SU-DHL-6 (cell line): ENCODE data around the gene DUSP16.
"Not testable (repeated sequence)": the region's sequence is repeated elsewhere in the genome, so short reads cannot be mapped to it uniquely, and the experiment has no call there.

Experiments used
- H2AFZ ChIP-seq: fragments of 200-600 bp; sonication (generic); 2 replicates; pipeline ENCODE4 v1.6.1; 2014; ENCODE audit warnings: low read depth, mild to moderate bottlenecking, moderate library complexity, mixed read lengths, antibody characterized with exemption, low read length; ENCODE audit not compliant: severe bottlenecking
- H3F3A ChIP-seq: fragments of 200-600 bp; shearing (Covaris generic); 2 replicates; pipeline ENCODE4 v1.6.0; 2016; ENCODE audit warnings: antibody characterized with exemption, mild to moderate bottlenecking; ENCODE audit not compliant: insufficient read depth
- H3K27ac ChIP-seq: fragments of 200-600 bp; sonication (generic); 2 replicates; pipeline ENCODE4 v1.5.1; 2016; ENCODE audit warnings: low read depth, mild to moderate bottlenecking, low read length, moderate library complexity, mixed read lengths
- H3K27me3 ChIP-seq: fragments of 200-600 bp; sonication (generic), shearing (Covaris generic); 2 replicates; pipeline ENCODE4 v1.6.0; 2014; ENCODE audit warnings: mild to moderate bottlenecking, low read length
- H3K36me3 ChIP-seq: fragments of 200-600 bp; sonication (generic); 2 replicates; pipeline ENCODE4 v1.6.1; 2014; ENCODE audit warnings: mild to moderate bottlenecking, low read length, mixed read lengths
- H3K4me2 ChIP-seq: fragments of 300-600, 200-600 bp; shearing (Covaris generic), sonication (generic); 2 replicates; pipeline ENCODE4 v1.6.0; 2014; ENCODE audit warnings: low read length, low read depth, mild to moderate bottlenecking; ENCODE audit not compliant: poor library complexity, severe bottlenecking
- H3K4me3 ChIP-seq: fragments of 200-600 bp; sonication (generic); 2 replicates; pipeline ENCODE4 v1.5.1; 2014; ENCODE audit warnings: antibody characterized with exemption, low read length, mild to moderate bottlenecking, mixed read lengths; ENCODE audit not compliant: insufficient read depth, poor library complexity, severe bottlenecking
- H3K79me2 ChIP-seq: fragments of 200-600 bp; sonication (generic); 2 replicates; pipeline ENCODE4 v1.6.1; 2014; ENCODE audit warnings: mild to moderate bottlenecking, low read length, moderate library complexity; ENCODE audit not compliant: insufficient read depth
- H3K9ac ChIP-seq: fragments of 200-600 bp; sonication (generic); 2 replicates; pipeline ENCODE4 v1.7.0; 2014; ENCODE audit warnings: mild to moderate bottlenecking, low read length
- H3K9me2 ChIP-seq: fragments of 200-600 bp; sonication (generic); replicated peaks from 2 replicates; pipeline ENCODE4 v1.6.1; 2014; ENCODE audit warnings: low read length; ENCODE audit not compliant: insufficient read depth
- H3K9me3 ChIP-seq: fragments of 200-600 bp; sonication (generic); 2 replicates; pipeline ENCODE4 v1.6.1; 2014; ENCODE audit warnings: low read length, mixed read lengths; ENCODE audit not compliant: insufficient read depth
- H4K20me1 ChIP-seq: fragments of 200-600 bp; sonication (generic); 2 replicates; pipeline ENCODE4 v1.6.1; 2014; ENCODE audit warnings: low read depth, mild to moderate bottlenecking, antibody characterized with exemption, low read length, moderate library complexity, mixed read lengths
- CTCF ChIP-seq: fragments of 200-600 bp; sonication (generic); IDR thresholded peaks from one replicate; pipeline ENCODE4 v1.5.1; 2017; ENCODE audit warnings: antibody characterized with exemption, mild to moderate bottlenecking, low read length, moderate library complexity; ENCODE audit not compliant: insufficient read depth, poor library complexity, severe bottlenecking
- EZH2phosphoT487 ChIP-seq: fragments of 200-600 bp; sonication (generic), shearing (Covaris generic); conservative IDR thresholded peaks from 2 replicates; pipeline ENCODE4 v1.6.1; 2018; ENCODE audit warnings: mild to moderate bottlenecking, antibody characterized with exemption, low read length, moderate library complexity, mixed read lengths

DUSP16 gene

GRCh38 chr12:12592930-12593329 is 30.3 kb upstream of the DUSP16 start:
- no peaks in the 10 kb centered on the region for H3K9me3 ChIP-seq
- H3K27me3 ChIP-seq = no peaks in the 10 kb centered on the region
- H3K4me2 ChIP-seq = no peak overlapping the region
- H4K20me1 ChIP-seq = no peaks in the 10 kb centered on the region
- no peaks in the 10 kb centered on the region for H3K9me2 ChIP-seq
- H2AFZ ChIP-seq = no peak overlapping the region
- no peak overlapping the region for H3K27ac ChIP-seq
- H3K9ac ChIP-seq = no peak overlapping the region
- no peaks in the 10 kb centered on the region for H3K79me2 ChIP-seq
- H3K36me3 ChIP-seq = no peaks in the 10 kb centered on the region
- no peaks in the 10 kb centered on the region for H3F3A ChIP-seq
- no peak overlapping the region for H3K4me3 ChIP-seq
- TF ChIP-seq CTCF = no peak
- TF ChIP-seq EZH2phosphoT487 = no peak

- no peaks in the 10 kb centered on the region for H3K79me2 ChIP-seq
- H3K4me2 ChIP-seq = no peak overlapping the region
- no peaks in the 10 kb centered on the region for H3K9me3 ChIP-seq
- TF ChIP-seq CTCF (no peak), EZH2phosphoT487 (no peak)
- no peaks in the 10 kb centered on the region for H3F3A ChIP-seq
- H3K9ac ChIP-seq = no peak overlapping the region
- no peak overlapping the region for H3K4me3 ChIP-seq
- H4K20me1 ChIP-seq = no peaks in the 10 kb centered on the region
- H3K36me3 ChIP-seq = no peaks in the 10 kb centered on the region
- H3K27me3 ChIP-seq = no peaks in the 10 kb centered on the region
- H3K9me2 ChIP-seq = no peaks in the 10 kb centered on the region
- H2AFZ ChIP-seq = no peak overlapping the region
- H3K27ac ChIP-seq = no peak overlapping the region
Measured at GRCh38 chr12:12590961-12591360, 28.3 kb upstream of the DUSP16 start.

DNA sequence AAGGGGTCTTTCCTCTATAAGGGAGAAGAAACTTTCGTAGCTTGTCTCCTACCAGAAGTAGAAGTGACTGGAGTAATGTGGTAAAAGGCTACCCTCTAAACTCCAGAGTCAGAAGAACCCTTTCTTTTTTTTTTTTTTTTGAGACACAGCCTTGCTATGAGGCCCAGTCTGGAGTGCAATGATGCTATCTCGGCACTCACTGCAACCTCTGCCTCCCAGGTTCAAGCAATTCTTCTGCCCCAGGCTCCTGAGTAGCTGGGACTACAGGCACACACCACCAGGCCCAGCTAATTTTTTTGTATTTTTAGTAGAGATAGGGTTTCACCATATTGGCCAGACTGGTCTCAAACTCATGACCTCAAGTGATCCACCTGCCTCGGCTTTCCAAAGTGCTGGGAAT is 25.8 kb upstream of the DUSP16 start:
- H3K79me2 ChIP-seq, H2AFZ ChIP-seq, H3K9me2 ChIP-seq, H4K20me1 ChIP-seq, H3K9ac ChIP-seq, H3K9me3 ChIP-seq, H3K4me2 ChIP-seq, H3K36me3 ChIP-seq, H3K27me3 ChIP-seq, H3K4me3 ChIP-seq, H3K27ac ChIP-seq, H3F3A ChIP-seq: not testable (repeated sequence)

DNA sequence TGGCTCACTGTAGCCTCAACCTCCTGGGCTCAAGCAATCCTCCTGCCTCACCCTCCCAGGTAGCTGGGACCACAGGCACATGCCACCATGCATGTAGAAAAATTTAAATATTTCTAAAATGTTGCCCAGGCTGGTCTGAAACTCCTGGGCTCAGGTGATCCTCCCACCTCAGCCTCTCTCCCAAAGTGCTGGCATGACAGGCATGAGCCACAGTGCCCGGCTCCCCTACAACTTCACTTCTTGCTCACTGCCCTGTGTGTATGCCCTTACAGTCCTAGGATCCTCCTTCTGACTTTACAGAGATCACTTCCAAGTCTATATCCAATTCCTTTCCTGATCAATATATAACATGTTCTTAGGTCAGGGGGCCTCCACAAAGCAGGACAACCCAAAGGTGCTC is 25.2 kb upstream of the DUSP16 start:
- no peaks in the 10 kb centered on the region for H3F3A ChIP-seq
- no peak overlapping the region for H2AFZ ChIP-seq
- H3K27me3 ChIP-seq = no peaks in the 10 kb centered on the region
- H3K36me3 ChIP-seq = no peaks in the 10 kb centered on the region
- H3K4me3 ChIP-seq = no peak overlapping the region
- H3K27ac ChIP-seq = no peak overlapping the region
- no peak overlapping the region for H3K9ac ChIP-seq
- H4K20me1 ChIP-seq = no peaks in the 10 kb centered on the region
- H3K9me3 ChIP-seq = no peaks in the 10 kb centered on the region
- no peak overlapping the region for H3K4me2 ChIP-seq
- no peak for TF ChIP-seq EZH2phosphoT487
- TF ChIP-seq CTCF = no peak
- H3K9me2 ChIP-seq = no peaks in the 10 kb centered on the region
- H3K79me2 ChIP-seq = no peaks in the 10 kb centered on the region
